Esophagus muscularis mucosa (tissue), 4 donors: Measurements from ENCODE around the gene MAD2L1BP. TPM values are rescaled to one million over a fixed set of nuclear protein-coding genes. Genes with fewer than 3 reads are reported as not detected.
"Not testable (repeated sequence)": the region's sequence is repeated elsewhere in the genome, so short reads cannot be mapped to it uniquely, and the experiment has no call there.

Experiments used
- DNase-seq: peaks from one replicate; pipeline ENCODE4 v3.0.0-alpha.2; 2017; ENCODE audit errors: extremely low spot score
- H3K27ac ChIP-seq, 4 donors: fragments of 200-600 bp; sonication (generic); replicated peaks in 1 of 4; 1 replicate in 3 of 4; 2 replicates in 1 of 4; pipeline ENCODE4 v1.5.1; 2016 to 2019; ENCODE audit warnings: mild to moderate bottlenecking in 1 of 4
- H3K27me3 ChIP-seq, 4 donors: fragments of 200-600 bp; sonication (generic); one replicate each; pipeline versions ENCODE4 v1.5.1 to v1.6.0; 2016 to 2019
- H3K36me3 ChIP-seq, 4 donors: fragments of 200-600 bp; sonication (generic); one replicate each; pipeline ENCODE4 v1.5.1; 2016 to 2019
- H3K4me1 ChIP-seq, 4 donors: fragments of 200-600 bp; sonication (generic); one replicate each; pipeline ENCODE4 v1.5.1; 2016 to 2019
- H3K4me3 ChIP-seq, 4 donors: fragments of 200-600 bp; sonication (generic); 1 replicate in 2 of 4; 2 replicates in 2 of 4; pipeline ENCODE4 v1.5.1; 2016 to 2019; ENCODE audit warnings: mild to moderate bottlenecking in 4 of 4, moderate library complexity in 1 of 4
- H3K9me3 ChIP-seq, 4 donors: fragments of 200-600 bp; sonication (generic); 1 replicate in 3 of 4; 2 replicates in 1 of 4; pipeline ENCODE4 v1.5.1; 2016 to 2019
- CTCF ChIP-seq, 3 experiments: fragments of 200-600 bp in 2 of 3; fragments of 450-650 bp in 1 of 3; sonication (generic) in 2 of 3; IDR thresholded peaks; one replicate each; pipeline ENCODE4 v1.5.1; 2017 to 2019; ENCODE audit warnings: antibody characterized with exemption in 3 of 3, mild to moderate bottlenecking in 2 of 3, moderate library complexity in 1 of 3
- EP300 ChIP-seq: sonication (generic); formaldehyde crosslinking; IDR thresholded peaks from one replicate; pipeline ENCODE4 v1.6.1; 2017; ENCODE audit warnings: antibody characterized with exemption
- POLR2A ChIP-seq: fragments of 450-650 bp; IDR thresholded peaks from one replicate; pipeline ENCODE4 v1.6.1; 2017; ENCODE audit warnings: antibody characterized with exemption, moderate library complexity, mild to moderate bottlenecking, low read depth
- POLR2AphosphoS5 ChIP-seq, 2 donors: sonication (generic); formaldehyde crosslinking; IDR thresholded peaks; one replicate each; pipeline ENCODE4 v1.6.1; 2017; ENCODE audit warnings: antibody characterized with exemption in 2 of 2
- WGBS: methylation state at CpG from one replicate; pipeline ENCODE4 v1.1.5; 2018; 5-methylcytosine and 5-hydroxymethylcytosine counted together
- intact Hi-C: fragments of 100-400 bp; cut with DNase I; formaldehyde crosslinking; loops from one replicate; pipeline ENCODE4 v1.15.1; 2023
- total RNA-seq, 4 donors: library from RNA; depleted of rRNA; stranded (reverse); fragments of >200 nt; gene quantifications; one replicate each; pipeline versions ENCODE4 v1.1.0 to v1.2.1, GENCODE V29; 2016

Gene MAD2L1BP
- total RNA-seq, 4 donors from 2014 or later, result 17.9 to 26.7 (median 21.6) TPM

GRCh38 chr6:43629505-43630300, 5.9 kb upstream of the MAD2L1BP start:
- peak; percentile 99 for DNase-seq
- peak overlapping the region; percentile 91 to 98 (median 98) for H3K27ac ChIP-seq
- H3K36me3 ChIP-seq, result peaks cover 9 to 17% (median 16%) of the 10 kb centered on the region in 4 donors
- intact Hi-C loops, result loop anchor here (5.0 kb wide), 1 partner anchor 143 kb away; the partner anchor contains the start of gene VEGFA
- no peaks in the 10 kb centered on the region for H3K9me3 ChIP-seq
- peak overlapping the region; percentile 78 to 99 (median 86) for H3K4me3 ChIP-seq
- H3K27me3 ChIP-seq, result no peaks in the 10 kb centered on the region
- no peak for TF ChIP-seq EP300
- peak; percentile 94 to 97 for TF ChIP-seq POLR2AphosphoS5 (IDR thresholded peaks at IDR 0.05)
- WGBS, result 0% methylated on average over 8 of the region's 41 CpGs
- H3K4me1 ChIP-seq, result peaks cover 22 to 37% (median 30%) of the 10 kb centered on the region in 4 donors

- Histone ChIP-seq H3K4me3 (no peak overlapping the region), H3K4me1 (peaks cover 27 to 39% (median 38%) of the 10 kb centered on the region in 4 donors), H3K27me3 (no peaks in the 10 kb centered on the region), H3K36me3 (peaks cover 0 to 4% (median 2%) of the 10 kb centered on the region in 4 donors), H3K27ac (peak overlapping the region; percentile 91 to 98 (median 98)), H3K9me3 (no peaks in the 10 kb centered on the region)
- intact Hi-C loops, result no loop called here
- no peak for DNase-seq
- 87% methylated on average over 1 of the region's 1 CpG for WGBS
- TF ChIP-seq POLR2A (no peak), CTCF (IDR thresholded peaks at IDR 0.05) (no peak), POLR2AphosphoS5 (IDR thresholded peaks at IDR 0.05) (no peak), EP300 (no peak)
Observed at GRCh38 chr6:43630980-43631619, 4.5 kb upstream of the MAD2L1BP start.

DNA sequence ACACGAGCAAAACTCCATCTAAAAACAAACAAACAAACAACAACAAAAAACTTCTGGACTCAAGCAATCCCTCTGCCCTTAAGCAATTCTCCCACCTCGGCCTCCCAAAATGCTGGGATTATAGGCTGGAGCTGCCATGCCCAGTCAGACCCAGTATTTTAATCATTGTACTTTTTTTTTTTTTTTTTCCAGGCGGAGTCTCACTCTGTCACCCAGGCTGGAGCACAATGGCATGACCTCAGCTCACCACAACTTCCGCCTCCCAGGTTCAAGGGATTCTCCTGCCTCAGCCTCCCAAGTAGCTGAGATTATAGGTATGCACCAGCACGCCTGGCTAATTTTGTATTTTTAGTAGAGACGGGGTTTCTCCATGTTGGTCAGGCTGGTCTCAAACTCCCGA, 2.6 kb upstream of the MAD2L1BP start:
- Histone ChIP-seq H3K4me1 (peaks cover 31 to 40% (median 39%) of the 10 kb centered on the region in 4 donors), H3K36me3 (peaks cover 0 to 15% (median 8%) of the 10 kb centered on the region in 4 donors)
- H3K27ac ChIP-seq, H3K4me3 ChIP-seq, H3K27me3 ChIP-seq, DNase-seq, H3K9me3 ChIP-seq, intact Hi-C loops: not testable (repeated sequence)
- 95% methylated on average over 7 of the region's 7 CpGs for WGBS

GRCh38 chr6:43634702-43635303, 837 bp upstream of the MAD2L1BP start:
- peak overlapping the region; percentile 86 to 92 (median 89) for H3K27ac ChIP-seq
- no peak for DNase-seq
- intact Hi-C loops, result no loop called here
- H3K36me3 ChIP-seq, result peaks cover 1 to 28% (median 22%) of the 10 kb centered on the region in 4 donors
- TF ChIP-seq POLR2AphosphoS5 (IDR thresholded peaks at IDR 0.05), result no peak
- no peak for TF ChIP-seq CTCF (IDR thresholded peaks at IDR 0.05)
- no peak for TF ChIP-seq EP300
- no peak for TF ChIP-seq POLR2A
- WGBS, result 77% methylated on average over 9 of the region's 9 CpGs
- H3K27me3 ChIP-seq, result no peaks in the 10 kb centered on the region
- H3K9me3 ChIP-seq, result no peaks in the 10 kb centered on the region
- H3K4me1 ChIP-seq, result peaks cover 41 to 52% (median 51%) of the 10 kb centered on the region in 4 donors
- peak overlapping the region in 1 of 4 donors; percentile 97 for H3K4me3 ChIP-seq

- intact Hi-C loops, result no loop called here
- H3K27me3 ChIP-seq, result no peaks in the 10 kb centered on the region
- H3K4me1 ChIP-seq, result peaks cover 41 to 47% (median 45%) of the 10 kb centered on the region in 4 donors
- TF ChIP-seq EP300, result no peak
- TF ChIP-seq POLR2A, result no peak
- no peak for TF ChIP-seq CTCF (IDR thresholded peaks at IDR 0.05)
- no peak for TF ChIP-seq POLR2AphosphoS5 (IDR thresholded peaks at IDR 0.05)
- DNase-seq, result no peak
- H3K36me3 ChIP-seq, result peaks cover 16 to 42% (median 37%) of the 10 kb centered on the region in 4 donors
- H3K4me3 ChIP-seq, result peak overlapping the region; percentile 77 to 97 (median 87)
- no peaks in the 10 kb centered on the region for H3K9me3 ChIP-seq
- H3K27ac ChIP-seq, result peak overlapping the region; percentile 86 to 92 (median 89)
- WGBS, result 19% methylated on average over 7 of the region's 7 CpGs
Observed at GRCh38 chr6:43636308-43636659, 644 bp downstream of the MAD2L1BP start.
